GM23338 (cell line): ENCODE data around the gene TSPAN5. TPM values are rescaled to one million over a fixed set of nuclear protein-coding genes. Genes with fewer than 3 reads are reported as not detected.

Experiments used
- ATAC-seq: fragments of 200-7000 bp; cut with Tn5 transposase; 3 replicates; pipeline ENCODE4 v1.9.1; 2020
- DNase-seq: peaks from one replicate; pipeline ENCODE4 v3.0.0-alpha.2; 2015; ENCODE audit warnings: low spot score
- H2AFZ ChIP-seq: fragments of 200-600 bp; sonication (generic); 2 replicates; pipeline ENCODE4 v1.8.0; 2016; ENCODE audit warnings: antibody characterized with exemption, mild to moderate bottlenecking, moderate library complexity
- H3F3A ChIP-seq: fragments of 200-600 bp; sonication (generic); replicated peaks from 2 replicates; pipeline ENCODE4 v1.8.0; 2017; ENCODE audit warnings: antibody characterized with exemption, mixed run types, low read depth
- H3K27ac ChIP-seq: fragments of 200-600 bp; sonication (generic); 2 replicates; pipeline ENCODE4 v1.6.1; 2016; ENCODE audit warnings: low read depth
- H3K27me3 ChIP-seq: fragments of 200-600 bp; sonication (generic); 2 replicates; pipeline ENCODE4 v1.8.0; 2016; ENCODE audit warnings: mild to moderate bottlenecking, mixed run types, moderate library complexity; ENCODE audit not compliant: insufficient read depth
- H3K36me3 ChIP-seq: fragments of 200-600 bp; sonication (generic); 2 replicates; pipeline ENCODE4 v1.8.0; 2016; ENCODE audit warnings: mild to moderate bottlenecking; ENCODE audit not compliant: insufficient read depth
- H3K4me1 ChIP-seq: fragments of 200-600 bp; sonication (generic); 2 replicates; pipeline ENCODE4 v1.8.0; 2016; ENCODE audit warnings: mild to moderate bottlenecking, moderate library complexity; ENCODE audit not compliant: insufficient read depth
- H3K4me2 ChIP-seq: fragments of 200-600 bp; sonication (generic); 2 replicates; pipeline ENCODE4 v1.7.1; 2017; ENCODE audit warnings: mixed run types
- H3K4me3 ChIP-seq: fragments of 200-600 bp; sonication (generic); 2 replicates; pipeline ENCODE4 v1.6.1; 2016; ENCODE audit warnings: mixed run types
- H3K79me2 ChIP-seq: fragments of 200-600 bp; sonication (generic); replicated peaks from 2 replicates; pipeline ENCODE4 v1.8.0; 2017; ENCODE audit warnings: mild to moderate bottlenecking; ENCODE audit not compliant: insufficient read depth
- H3K9me2 ChIP-seq: fragments of 200-600 bp; sonication (generic); 2 replicates; pipeline ENCODE4 v1.8.0; 2017; ENCODE audit not compliant: insufficient read depth
- H4K20me1 ChIP-seq: fragments of 200-600 bp; sonication (generic); replicated peaks from 2 replicates; pipeline ENCODE4 v1.8.0; 2017; ENCODE audit warnings: mild to moderate bottlenecking; ENCODE audit not compliant: insufficient read depth
- H3K27ac Mint-ChIP-seq: 2 replicates; pipeline ENCODE4 v1.8.0; 2020; ENCODE audit warnings: inconsistent platforms, mild to moderate bottlenecking, moderate library complexity, mixed read lengths
- H3K27me3 Mint-ChIP-seq: 3 replicates; pipeline ENCODE4 v1.8.0; 2022; ENCODE audit warnings: low read depth, mild to moderate bottlenecking, moderate library complexity, mixed read lengths, inconsistent platforms; ENCODE audit not compliant: insufficient read depth, poor library complexity
- H3K36me3 Mint-ChIP-seq: 3 replicates; pipeline ENCODE4 v1.8.0; 2021; ENCODE audit warnings: low read depth, mild to moderate bottlenecking, inconsistent platforms, moderate library complexity, mixed read lengths
- H3K4me1 Mint-ChIP-seq: 3 replicates; pipeline ENCODE4 v1.8.0; 2020; ENCODE audit warnings: mild to moderate bottlenecking, inconsistent platforms, mixed read lengths
- H3K4me3 Mint-ChIP-seq: 3 replicates; pipeline ENCODE4 v1.8.0; 2021; ENCODE audit warnings: moderate library complexity, mild to moderate bottlenecking, inconsistent platforms, mixed read lengths
- H3K9me3 Mint-ChIP-seq: 3 replicates; pipeline ENCODE4 v1.8.0; 2020; ENCODE audit warnings: moderate library complexity, mild to moderate bottlenecking, inconsistent platforms, mixed read lengths
- CREB1 ChIP-seq: fragments of 250-450 bp; sonication (Bioruptor Pico); IDR thresholded peaks from 2 replicates; pipeline ENCODE4 v1.5.0; 2020; ENCODE audit warnings: low read depth, mild to moderate bottlenecking, moderate library complexity
- EZH2 ChIP-seq: fragments of 200-600 bp; sonication (generic); IDR thresholded peaks from one replicate; pipeline ENCODE4 v1.8.0; 2017; ENCODE audit warnings: antibody characterized with exemption, mild to moderate bottlenecking, low read depth; ENCODE audit not compliant: unreplicated experiment
- EZH2phosphoT487 ChIP-seq: fragments of 200-600 bp; sonication (generic); IDR thresholded peaks from one replicate; pipeline ENCODE4 v1.8.1; 2018; ENCODE audit warnings: antibody characterized with exemption; ENCODE audit not compliant: unreplicated experiment
- JUNB ChIP-seq: IDR thresholded peaks from one replicate; pipeline ENCODE4 v1.6.1; 2016; ENCODE audit warnings: antibody characterized with exemption; ENCODE audit not compliant: unreplicated experiment
- NANOG ChIP-seq: IDR thresholded peaks from 2 replicates; pipeline ENCODE4 v1.6.1; 2016; ENCODE audit warnings: antibody characterized with exemption, borderline replicate concordance
- STAT1 ChIP-seq: IDR thresholded peaks from one replicate; pipeline ENCODE4 v1.6.1; 2016; ENCODE audit warnings: antibody characterized with exemption; ENCODE audit not compliant: unreplicated experiment
- ZNF114 ChIP-seq: fragments of 250-450 bp; sonication (Bioruptor Pico); IDR thresholded peaks from 2 replicates; pipeline ENCODE4 v1.5.0; 2020; ENCODE audit warnings: mild to moderate bottlenecking, moderate library complexity
- ZNF331 ChIP-seq: fragments of 250-450 bp; sonication (Bioruptor Pico); IDR thresholded peaks from 2 replicates; pipeline ENCODE4 v1.5.0; 2020; ENCODE audit warnings: low read depth, mild to moderate bottlenecking, moderate library complexity
- polyA plus RNA-seq: library from polyadenylated mRNA; unstranded; fragments of >200 nt; fragmentation: Nextera tagmentation; extraction: Ambion mirVana; gene quantifications from 2 replicates; pipeline ENCODE4 v1.2.1, GENCODE V29; 2016
- total RNA-seq: library from RNA; depleted of rRNA; stranded (reverse); fragments of >200 nt; shearing (Covaris generic); gene quantifications from 2 replicates; pipeline ENCODE4 v1.2.3, GENCODE V29; 2014
- TF ChIP-seq, protein P1 (sequence below): IDR thresholded peaks from one replicate; pipeline ENCODE4 v1.6.1; 2018; ENCODE audit warnings: antibody characterized with exemption; ENCODE audit not compliant: unreplicated experiment
- TF ChIP-seq, protein P2 (sequence below): fragments of 250-450 bp; sonication (Bioruptor Pico); IDR thresholded peaks from 2 replicates; pipeline ENCODE4 v1.5.0; 2020; ENCODE audit warnings: mild to moderate bottlenecking, moderate library complexity

TSPAN5 gene
- total and polyA plus RNA-seq, 2 experiments from 2014 or later = 18.6 to 21.5 TPM

DNA sequence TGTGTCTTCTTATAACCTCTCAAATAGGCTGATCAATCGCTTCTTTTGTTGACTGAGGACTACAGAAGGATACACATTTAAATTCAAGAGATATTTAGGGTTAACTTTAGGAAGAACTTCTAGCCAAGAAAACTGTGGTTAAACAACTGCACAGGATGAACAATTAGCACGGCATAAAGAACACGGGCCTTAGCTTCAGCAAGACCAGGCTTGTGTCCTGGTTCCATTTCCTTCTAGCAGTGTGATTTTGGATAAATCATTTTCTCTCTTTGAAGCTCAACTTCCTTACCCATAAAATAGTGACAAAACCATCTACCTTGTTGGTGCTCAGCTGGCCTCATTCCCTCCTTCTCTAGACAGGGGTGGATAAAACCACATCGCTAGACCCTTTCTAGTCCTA, 117.6 kb downstream of the TSPAN5 start:
- H3K27me3 Mint-ChIP-seq = peaks cover 5% of the 10 kb centered on the region
- ATAC-seq = no peak

More for the DNA sequence above, 117.6 kb downstream of the TSPAN5 start:
- no peak overlapping the region for H2AFZ ChIP-seq
- TF ChIP-seq, protein P1, sequence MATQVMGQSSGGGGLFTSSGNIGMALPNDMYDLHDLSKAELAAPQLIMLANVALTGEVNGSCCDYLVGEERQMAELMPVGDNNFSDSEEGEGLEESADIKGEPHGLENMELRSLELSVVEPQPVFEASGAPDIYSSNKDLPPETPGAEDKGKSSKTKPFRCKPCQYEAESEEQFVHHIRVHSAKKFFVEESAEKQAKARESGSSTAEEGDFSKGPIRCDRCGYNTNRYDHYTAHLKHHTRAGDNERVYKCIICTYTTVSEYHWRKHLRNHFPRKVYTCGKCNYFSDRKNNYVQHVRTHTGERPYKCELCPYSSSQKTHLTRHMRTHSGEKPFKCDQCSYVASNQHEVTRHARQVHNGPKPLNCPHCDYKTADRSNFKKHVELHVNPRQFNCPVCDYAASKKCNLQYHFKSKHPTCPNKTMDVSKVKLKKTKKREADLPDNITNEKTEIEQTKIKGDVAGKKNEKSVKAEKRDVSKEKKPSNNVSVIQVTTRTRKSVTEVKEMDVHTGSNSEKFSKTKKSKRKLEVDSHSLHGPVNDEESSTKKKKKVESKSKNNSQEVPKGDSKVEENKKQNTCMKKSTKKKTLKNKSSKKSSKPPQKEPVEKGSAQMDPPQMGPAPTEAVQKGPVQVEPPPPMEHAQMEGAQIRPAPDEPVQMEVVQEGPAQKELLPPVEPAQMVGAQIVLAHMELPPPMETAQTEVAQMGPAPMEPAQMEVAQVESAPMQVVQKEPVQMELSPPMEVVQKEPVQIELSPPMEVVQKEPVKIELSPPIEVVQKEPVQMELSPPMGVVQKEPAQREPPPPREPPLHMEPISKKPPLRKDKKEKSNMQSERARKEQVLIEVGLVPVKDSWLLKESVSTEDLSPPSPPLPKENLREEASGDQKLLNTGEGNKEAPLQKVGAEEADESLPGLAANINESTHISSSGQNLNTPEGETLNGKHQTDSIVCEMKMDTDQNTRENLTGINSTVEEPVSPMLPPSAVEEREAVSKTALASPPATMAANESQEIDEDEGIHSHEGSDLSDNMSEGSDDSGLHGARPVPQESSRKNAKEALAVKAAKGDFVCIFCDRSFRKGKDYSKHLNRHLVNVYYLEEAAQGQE = no peak
- TF ChIP-seq EZH2phosphoT487 (no peak), STAT1 (no peak), ZNF331 (no peak), ZNF114 (no peak), CREB1 (CRISPR knock-in tag) (no peak), NANOG (no peak), JUNB (no peak), EZH2 (no peak)
- TF ChIP-seq, protein P2, sequence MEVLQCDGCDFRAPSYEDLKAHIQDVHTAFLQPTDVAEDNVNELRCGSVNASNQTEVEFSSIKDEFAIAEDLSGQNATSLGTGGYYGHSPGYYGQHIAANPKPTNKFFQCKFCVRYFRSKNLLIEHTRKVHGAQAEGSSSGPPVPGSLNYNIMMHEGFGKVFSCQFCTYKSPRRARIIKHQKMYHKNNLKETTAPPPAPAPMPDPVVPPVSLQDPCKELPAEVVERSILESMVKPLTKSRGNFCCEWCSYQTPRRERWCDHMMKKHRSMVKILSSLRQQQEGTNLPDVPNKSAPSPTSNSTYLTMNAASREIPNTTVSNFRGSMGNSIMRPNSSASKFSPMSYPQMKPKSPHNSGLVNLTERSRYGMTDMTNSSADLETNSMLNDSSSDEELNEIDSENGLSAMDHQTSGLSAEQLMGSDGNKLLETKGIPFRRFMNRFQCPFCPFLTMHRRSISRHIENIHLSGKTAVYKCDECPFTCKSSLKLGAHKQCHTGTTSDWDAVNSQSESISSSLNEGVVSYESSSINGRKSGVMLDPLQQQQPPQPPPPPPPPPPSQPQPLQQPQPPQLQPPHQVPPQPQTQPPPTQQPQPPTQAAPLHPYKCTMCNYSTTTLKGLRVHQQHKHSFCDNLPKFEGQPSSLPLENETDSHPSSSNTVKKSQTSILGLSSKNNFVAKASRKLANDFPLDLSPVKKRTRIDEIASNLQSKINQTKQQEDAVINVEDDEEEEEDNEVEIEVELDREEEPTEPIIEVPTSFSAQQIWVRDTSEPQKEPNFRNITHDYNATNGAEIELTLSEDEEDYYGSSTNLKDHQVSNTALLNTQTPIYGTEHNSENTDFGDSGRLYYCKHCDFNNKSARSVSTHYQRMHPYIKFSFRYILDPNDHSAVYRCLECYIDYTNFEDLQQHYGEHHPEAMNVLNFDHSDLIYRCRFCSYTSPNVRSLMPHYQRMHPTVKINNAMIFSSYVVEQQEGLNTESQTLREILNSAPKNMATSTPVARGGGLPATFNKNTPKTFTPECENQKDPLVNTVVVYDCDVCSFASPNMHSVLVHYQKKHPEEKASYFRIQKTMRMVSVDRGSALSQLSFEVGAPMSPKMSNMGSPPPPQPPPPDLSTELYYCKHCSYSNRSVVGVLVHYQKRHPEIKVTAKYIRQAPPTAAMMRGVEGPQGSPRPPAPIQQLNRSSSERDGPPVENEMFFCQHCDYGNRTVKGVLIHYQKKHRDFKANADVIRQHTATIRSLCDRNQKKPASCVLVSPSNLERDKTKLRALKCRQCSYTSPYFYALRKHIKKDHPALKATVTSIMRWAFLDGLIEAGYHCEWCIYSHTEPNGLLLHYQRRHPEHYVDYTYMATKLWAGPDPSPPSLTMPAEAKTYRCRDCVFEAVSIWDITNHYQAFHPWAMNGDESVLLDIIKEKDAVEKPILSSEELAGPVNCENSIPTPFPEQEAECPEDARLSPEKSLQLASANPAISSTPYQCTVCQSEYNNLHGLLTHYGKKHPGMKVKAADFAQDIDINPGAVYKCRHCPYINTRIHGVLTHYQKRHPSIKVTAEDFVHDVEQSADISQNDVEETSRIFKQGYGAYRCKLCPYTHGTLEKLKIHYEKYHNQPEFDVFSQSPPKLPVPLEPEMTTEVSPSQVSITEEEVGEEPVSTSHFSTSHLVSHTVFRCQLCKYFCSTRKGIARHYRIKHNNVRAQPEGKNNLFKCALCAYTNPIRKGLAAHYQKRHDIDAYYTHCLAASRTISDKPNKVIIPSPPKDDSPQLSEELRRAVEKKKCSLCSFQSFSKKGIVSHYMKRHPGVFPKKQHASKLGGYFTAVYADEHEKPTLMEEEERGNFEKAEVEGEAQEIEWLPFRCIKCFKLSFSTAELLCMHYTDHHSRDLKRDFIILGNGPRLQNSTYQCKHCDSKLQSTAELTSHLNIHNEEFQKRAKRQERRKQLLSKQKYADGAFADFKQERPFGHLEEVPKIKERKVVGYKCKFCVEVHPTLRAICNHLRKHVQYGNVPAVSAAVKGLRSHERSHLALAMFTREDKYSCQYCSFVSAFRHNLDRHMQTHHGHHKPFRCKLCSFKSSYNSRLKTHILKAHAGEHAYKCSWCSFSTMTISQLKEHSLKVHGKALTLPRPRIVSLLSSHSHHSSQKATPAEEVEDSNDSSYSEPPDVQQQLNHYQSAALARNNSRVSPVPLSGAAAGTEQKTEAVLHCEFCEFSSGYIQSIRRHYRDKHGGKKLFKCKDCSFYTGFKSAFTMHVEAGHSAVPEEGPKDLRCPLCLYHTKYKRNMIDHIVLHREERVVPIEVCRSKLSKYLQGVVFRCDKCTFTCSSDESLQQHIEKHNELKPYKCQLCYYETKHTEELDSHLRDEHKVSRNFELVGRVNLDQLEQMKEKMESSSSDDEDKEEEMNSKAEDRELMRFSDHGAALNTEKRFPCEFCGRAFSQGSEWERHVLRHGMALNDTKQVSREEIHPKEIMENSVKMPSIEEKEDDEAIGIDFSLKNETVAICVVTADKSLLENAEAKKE (CRISPR knock-in tag) = no peak
- H3K27ac ChIP-seq = no peak overlapping the region
- Mint-ChIP-seq H3K9me3 (no peaks in the 10 kb centered on the region; the same call in 2 of the 3 replicates), H3K4me1 (peaks cover 19% of the 10 kb centered on the region), H3K4me3 (no peak overlapping the region), H3K27ac (no peak overlapping the region; the same call in 1 of the 2 replicates), H3K36me3 (peaks cover 7% of the 10 kb centered on the region; the same call in 1 of the 3 replicates)
- H3K79me2 ChIP-seq = peaks cover 11% of the 10 kb centered on the region
- DNase-seq = no peak
- H3K4me1 ChIP-seq = peaks cover 10% of the 10 kb centered on the region
- no peaks in the 10 kb centered on the region for H3K36me3 ChIP-seq
- no peak overlapping the region for H3K4me3 ChIP-seq
- no peak overlapping the region for H3K4me2 ChIP-seq
- no peaks in the 10 kb centered on the region for H3K27me3 ChIP-seq
- H3F3A ChIP-seq = no peaks in the 10 kb centered on the region
- H4K20me1 ChIP-seq = no peaks in the 10 kb centered on the region
- no peaks in the 10 kb centered on the region; the same call in none of the 2 replicates for H3K9me2 ChIP-seq
